ENCODE data around the gene PPDPF.

PPDPF gene

GRCh38 chr20:63487116-63487764, 33.3 kb upstream of the PPDPF start:
- no peak for DNase-seq (ENCODE audit: low read depth)

- DNase-seq (ENCODE audit: low read depth) = no peak
Measured at GRCh38 chr20:63487781-63488241, 32.8 kb upstream of the PPDPF start.

GRCh38 chr20:63488315-63489251, 32.0 kb upstream of the PPDPF start:
- no peak for DNase-seq (ENCODE audit: low read depth)

- no peak for DNase-seq (ENCODE audit: low read depth)
Measured at GRCh38 chr20:63490416-63490815, 30.1 kb upstream of the PPDPF start.

GRCh38 chr20:63491078-63491477, 29.5 kb upstream of the PPDPF start:
- no peak for DNase-seq (ENCODE audit: low read depth)

- no peak for DNase-seq (ENCODE audit: low read depth)
Measured at GRCh38 chr20:63491635-63492230, 28.8 kb upstream of the PPDPF start.

- no peak for DNase-seq (ENCODE audit: low read depth)
Measured at GRCh38 chr20:63492518-63492917, 28.0 kb upstream of the PPDPF start.

GRCh38 chr20:63492982-63493381, 27.6 kb upstream of the PPDPF start:
- DNase-seq (ENCODE audit: low read depth) = no peak

- no peak for DNase-seq (ENCODE audit: low read depth)
Measured at GRCh38 chr20:63493563-63494020, 27.0 kb upstream of the PPDPF start.

GRCh38 chr20:63494084-63494419, 26.5 kb upstream of the PPDPF start:
- DNase-seq (ENCODE audit: low read depth) = no peak

GRCh38 chr20:63494420-63495166, 26.0 kb upstream of the PPDPF start:
- DNase-seq (ENCODE audit: low read depth) = no peak

- DNase-seq (ENCODE audit: low read depth) = no peak
Measured at GRCh38 chr20:63495167-63495720, 25.3 kb upstream of the PPDPF start.

- peak; percentile 69 for DNase-seq (ENCODE audit: low read depth)
Measured at GRCh38 chr20:63495741-63496595, 24.6 kb upstream of the PPDPF start.

- no peak for DNase-seq (ENCODE audit: low read depth)
Measured at GRCh38 chr20:63496596-63497120, 23.9 kb upstream of the PPDPF start.

- no peak for DNase-seq (ENCODE audit: low read depth)
Measured at GRCh38 chr20:63497138-63497945, 23.2 kb upstream of the PPDPF start.

- DNase-seq (ENCODE audit: low read depth) = no peak
Measured at GRCh38 chr20:63497946-63498935, 22.3 kb upstream of the PPDPF start.

- DNase-seq (ENCODE audit: low read depth) = peak; percentile 45
Measured at GRCh38 chr20:63498960-63499337, 21.6 kb upstream of the PPDPF start, which contains the start of gene EEF1A2. EEF1A2 (minus strand) TSS chr20:63499083; CDS start chr20:63497763, 1,320 bp downstream.

GRCh38 chr20:63499338-63499969, 21.1 kb upstream of the PPDPF start:
- DNase-seq (ENCODE audit: low read depth) = no peak

Data from T follicular helper cell (primary cell).